Gastrocnemius medialis (tissue), 4 donors: ENCODE measurements around the gene VAT1L. TPM values are rescaled to one million over a fixed set of nuclear protein-coding genes. Genes with fewer than 3 reads are reported as not detected.

Source experiments
- ATAC-seq, 2 donors: fragments of 150-250 bp; one replicate each; pipeline ENCODE4 v1.9.1; 2016
- DNase-seq, 2 donors: peaks; one replicate each; pipeline ENCODE4 v3.0.0-alpha.2; 2019
- H3K27ac ChIP-seq, 4 donors: fragments of 200-600 bp; sonication (generic); 1 replicate in 1 of 4; 2 replicates in 3 of 4; pipeline ENCODE4 v1.5.1; 2016 to 2018; ENCODE audit warnings: mild to moderate bottlenecking in 2 of 4, moderate library complexity in 1 of 4
- H3K27me3 ChIP-seq, 3 donors: fragments of 200-600 bp; sonication (generic) in 2 of 3; 1 replicate in 1 of 3; 2 replicates in 2 of 3; pipeline versions ENCODE4 v1.5.1 to v1.6.0; 2016 to 2019; ENCODE audit warnings: mild to moderate bottlenecking in 1 of 3, moderate library complexity in 1 of 3
- H3K36me3 ChIP-seq, 2 donors: fragments of 200-600 bp; sonication (generic) in 1 of 2; one replicate each; pipeline ENCODE4 v1.5.1; 2017 to 2018
- H3K4me1 ChIP-seq, 2 donors: fragments of 200-600 bp; sonication (generic) in 1 of 2; one replicate each; pipeline ENCODE4 v1.5.1; 2016 to 2017; ENCODE audit warnings: mild to moderate bottlenecking in 2 of 2
- H3K4me3 ChIP-seq, 4 donors: fragments of 200-600 bp; sonication (generic) in 3 of 4; 1 replicate in 1 of 4; 2 replicates in 3 of 4; pipeline ENCODE4 v1.5.1; 2016 to 2019; ENCODE audit warnings: mild to moderate bottlenecking in 2 of 4
- H3K9me3 ChIP-seq, 3 donors: fragments of 200-600 bp; sonication (generic) in 2 of 3; 1 replicate in 1 of 3; 2 replicates in 2 of 3; pipeline ENCODE4 v1.5.1; 2016 to 2019
- POLR2A ChIP-seq, 2 donors: fragments of 450-650 bp; IDR thresholded peaks; one replicate each; pipeline ENCODE4 v1.6.1; 2017; ENCODE audit warnings: antibody characterized with exemption in 2 of 2, mild to moderate bottlenecking in 2 of 2, moderate library complexity in 2 of 2
- in situ Hi-C, 4 donors: fragments of 200-750 bp; cut with MboI; loops; one replicate each; pipeline versions ENCODE4 v1.15.0 to v1.8.0; 2017; ENCODE audit warnings: low sequenced_read_pairs in 4 of 4
- intact Hi-C: fragments of 100-400 bp; cut with DNase I; formaldehyde crosslinking; loops from one replicate; pipeline ENCODE4 v1.15.1; 2023; ENCODE audit warnings: low total_unique reads
- total RNA-seq, 4 donors: library from RNA; depleted of rRNA; stranded (reverse); fragments of >200 nt; gene quantifications; one replicate each; pipeline versions ENCODE4 v1.1.0 to v1.2.3, GENCODE V29; 2016
- TF ChIP-seq, protein P1 (sequence below), 5 experiments: fragments of 450-650 bp in 3 of 5; fragments of 200-600 bp in 2 of 5; sonication (generic) in 2 of 5; IDR thresholded peaks in 4 of 5; conservative IDR thresholded peaks in 1 of 5; 1 replicate in 4 of 5; 2 replicates in 1 of 5; pipeline ENCODE4 v1.5.1; 2016 to 2019; ENCODE audit warnings: antibody characterized with exemption in 5 of 5, mild to moderate bottlenecking in 3 of 5, moderate library complexity in 3 of 5

The VAT1L gene
- total RNA-seq, 4 donors from 2014 or later = 0.04 TPM; not detected in 3

DNA sequence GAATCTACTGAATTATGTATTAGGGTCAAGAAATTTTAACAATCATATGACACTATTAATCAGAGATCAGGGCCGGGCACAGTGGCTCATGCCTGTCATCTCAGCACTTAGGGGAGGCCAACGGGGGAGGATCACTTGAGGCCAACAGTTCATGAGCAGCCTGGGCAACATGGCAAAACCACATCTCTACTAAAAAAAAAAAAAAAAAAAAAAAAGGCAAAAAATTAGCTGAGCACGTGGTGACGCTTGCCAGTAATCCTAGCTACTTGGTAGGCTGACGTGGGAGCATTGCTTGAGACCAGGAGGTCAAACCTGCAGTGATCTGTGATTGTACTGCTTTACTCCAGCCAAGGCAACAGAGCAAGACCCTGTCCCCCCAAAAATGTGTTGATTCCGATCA lies 181.5 kb downstream of the VAT1L start:
- no peak overlapping the region for H3K27ac ChIP-seq
- no peaks in the 10 kb centered on the region for H3K36me3 ChIP-seq
- DNase-seq (no peak), ATAC-seq (no peak)
- intact Hi-C loops = no loop called here
- TF ChIP-seq, protein P1, sequence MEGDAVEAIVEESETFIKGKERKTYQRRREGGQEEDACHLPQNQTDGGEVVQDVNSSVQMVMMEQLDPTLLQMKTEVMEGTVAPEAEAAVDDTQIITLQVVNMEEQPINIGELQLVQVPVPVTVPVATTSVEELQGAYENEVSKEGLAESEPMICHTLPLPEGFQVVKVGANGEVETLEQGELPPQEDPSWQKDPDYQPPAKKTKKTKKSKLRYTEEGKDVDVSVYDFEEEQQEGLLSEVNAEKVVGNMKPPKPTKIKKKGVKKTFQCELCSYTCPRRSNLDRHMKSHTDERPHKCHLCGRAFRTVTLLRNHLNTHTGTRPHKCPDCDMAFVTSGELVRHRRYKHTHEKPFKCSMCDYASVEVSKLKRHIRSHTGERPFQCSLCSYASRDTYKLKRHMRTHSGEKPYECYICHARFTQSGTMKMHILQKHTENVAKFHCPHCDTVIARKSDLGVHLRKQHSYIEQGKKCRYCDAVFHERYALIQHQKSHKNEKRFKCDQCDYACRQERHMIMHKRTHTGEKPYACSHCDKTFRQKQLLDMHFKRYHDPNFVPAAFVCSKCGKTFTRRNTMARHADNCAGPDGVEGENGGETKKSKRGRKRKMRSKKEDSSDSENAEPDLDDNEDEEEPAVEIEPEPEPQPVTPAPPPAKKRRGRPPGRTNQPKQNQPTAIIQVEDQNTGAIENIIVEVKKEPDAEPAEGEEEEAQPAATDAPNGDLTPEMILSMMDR (IDR thresholded peaks at IDR 0.05 in 4 of 5, conservative IDR thresholded peaks at IDR 0.05 in 1 of 5) = no peak
- TF ChIP-seq POLR2A (IDR thresholded peaks at IDR 0.05) = no peak
- in situ Hi-C loops = loop anchor here (5.0 to 25.0 kb wide), 3 partner anchors 293 to 733 kb away; no protein-coding TSS in a partner anchor
- no peaks in the 10 kb centered on the region for H3K4me1 ChIP-seq
- H3K9me3 ChIP-seq = no peaks in the 10 kb centered on the region
- no peaks in the 10 kb centered on the region for H3K27me3 ChIP-seq
- no peak overlapping the region for H3K4me3 ChIP-seq

DNA sequence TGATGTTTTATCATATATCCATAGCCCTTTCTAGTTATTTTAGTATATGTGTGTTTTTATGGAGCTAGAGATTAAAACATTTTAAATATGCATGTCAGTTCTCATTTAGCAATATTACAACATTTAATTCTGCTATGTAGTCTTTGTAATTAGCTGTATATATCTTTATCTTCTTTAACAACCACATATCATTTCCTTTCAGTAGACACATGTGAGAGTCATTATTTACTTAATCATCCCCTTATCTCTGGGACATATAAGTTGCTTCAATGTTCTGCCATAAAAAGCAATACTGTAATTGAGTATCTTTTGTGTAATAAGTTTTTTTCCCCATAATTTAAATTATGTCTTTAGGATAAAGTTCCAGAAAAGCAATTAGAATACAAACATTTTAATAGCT lies 182.0 kb downstream of the VAT1L start:
- Histone ChIP-seq H3K9me3 (no peaks in the 10 kb centered on the region), H3K4me3 (no peak overlapping the region), H3K4me1 (no peaks in the 10 kb centered on the region), H3K36me3 (no peaks in the 10 kb centered on the region), H3K27ac (no peak overlapping the region), H3K27me3 (no peaks in the 10 kb centered on the region)
- ATAC-seq = no peak
- TF ChIP-seq, protein P1 (IDR thresholded peaks at IDR 0.05 in 4 of 5, conservative IDR thresholded peaks at IDR 0.05 in 1 of 5) = no peak
- TF ChIP-seq POLR2A (IDR thresholded peaks at IDR 0.05) = no peak
- in situ Hi-C loops = loop anchor here (5.0 to 25.0 kb wide), 3 partner anchors 293 to 733 kb away; no protein-coding TSS in a partner anchor
- DNase-seq = no peak
- intact Hi-C loops = no loop called here

DNA sequence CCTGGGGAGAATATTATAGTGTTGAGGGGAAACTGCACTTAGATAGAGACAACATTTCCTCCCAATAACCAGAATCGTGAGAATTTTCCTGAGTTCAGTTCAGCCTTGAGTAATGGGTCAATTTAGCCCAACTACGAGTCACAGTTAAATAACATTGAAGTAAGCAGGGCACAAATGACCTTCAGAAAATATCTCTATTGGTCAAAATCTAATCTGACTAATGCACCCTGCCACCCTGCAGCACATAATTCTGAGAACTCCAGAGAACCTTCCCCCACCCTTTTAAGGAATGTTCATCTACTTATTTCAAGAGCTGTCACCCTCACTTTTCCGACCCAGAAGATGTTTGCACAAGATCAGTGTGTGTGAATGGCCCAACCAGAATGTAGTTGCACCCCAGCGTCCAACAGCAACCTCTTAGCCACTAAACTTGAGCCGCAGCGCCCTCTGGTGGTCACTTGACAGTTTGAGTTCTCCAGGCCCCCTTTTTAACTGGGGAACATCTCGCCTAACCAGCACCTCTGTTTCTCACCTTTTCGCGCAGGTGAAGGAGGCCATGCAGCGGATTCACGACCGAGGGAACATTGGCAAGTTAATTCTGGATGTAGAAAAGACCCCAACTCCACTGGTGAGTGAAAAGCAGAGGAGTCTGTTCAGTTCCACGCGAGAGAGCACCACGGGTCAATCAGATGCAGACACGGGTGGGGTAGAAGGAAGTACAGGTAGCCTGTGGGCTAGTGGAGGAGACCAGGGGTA lies 183.1 kb downstream of the VAT1L start:
- no peaks in the 10 kb centered on the region for H3K4me1 ChIP-seq
- no peak for TF ChIP-seq POLR2A (IDR thresholded peaks at IDR 0.05)
- TF ChIP-seq, protein P1 (IDR thresholded peaks at IDR 0.05 in 4 of 5, conservative IDR thresholded peaks at IDR 0.05 in 1 of 5) = peak; percentile 46 to 73 (median 63)
- intact Hi-C loops = loop anchor here (1.0 kb wide), 1 partner anchor 296 kb away; no protein-coding TSS in a partner anchor
- DNase-seq = peak; percentile 26 to 31
- H3K27ac ChIP-seq = no peak overlapping the region
- peak; percentile 39 to 52 for ATAC-seq
- no peak overlapping the region for H3K4me3 ChIP-seq
- in situ Hi-C loops = loop anchor here (5.0 to 25.0 kb wide), 3 partner anchors 294 to 734 kb away; no protein-coding TSS in a partner anchor
- no peaks in the 10 kb centered on the region for H3K9me3 ChIP-seq
- H3K27me3 ChIP-seq = no peaks in the 10 kb centered on the region
- no peaks in the 10 kb centered on the region for H3K36me3 ChIP-seq

DNA sequence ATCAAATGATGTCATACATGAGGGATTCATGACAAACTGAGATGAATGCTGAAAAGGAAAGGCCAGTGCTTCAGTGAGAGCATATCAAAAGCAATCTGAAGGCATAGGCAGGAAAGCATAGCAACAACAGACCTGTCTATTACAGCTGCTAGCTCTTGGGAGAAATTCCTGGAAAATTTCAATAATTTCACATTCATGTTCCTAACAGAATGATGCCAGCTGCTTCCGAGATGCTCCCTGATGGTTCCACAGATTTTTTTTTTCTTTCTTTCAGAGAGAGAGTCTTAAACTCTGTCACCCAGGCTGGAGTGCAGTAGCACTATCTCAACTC lies 183.7 kb downstream of the VAT1L start:
- in situ Hi-C loops = loop anchor here (5.0 to 25.0 kb wide), 3 partner anchors 295 to 735 kb away; no protein-coding TSS in a partner anchor
- Histone ChIP-seq H3K9me3 (no peaks in the 10 kb centered on the region), H3K27ac (no peak overlapping the region), H3K27me3 (no peaks in the 10 kb centered on the region), H3K4me1 (no peaks in the 10 kb centered on the region), H3K36me3 (no peaks in the 10 kb centered on the region), H3K4me3 (no peak overlapping the region)
- DNase-seq = no peak
- no peak for ATAC-seq
- intact Hi-C loops = no loop called here
- no peak for TF ChIP-seq POLR2A (IDR thresholded peaks at IDR 0.05)
- TF ChIP-seq, protein P1 (IDR thresholded peaks at IDR 0.05 in 4 of 5, conservative IDR thresholded peaks at IDR 0.05 in 1 of 5) = no peak
